ENCODE results near the gene CMIP. TPM values are rescaled to one million over a fixed set of nuclear protein-coding genes. Genes with fewer than 3 reads are reported as not detected.

CMIP gene
- polyA plus RNA-seq, 1 experiment: 2.7 TPM

DNA sequence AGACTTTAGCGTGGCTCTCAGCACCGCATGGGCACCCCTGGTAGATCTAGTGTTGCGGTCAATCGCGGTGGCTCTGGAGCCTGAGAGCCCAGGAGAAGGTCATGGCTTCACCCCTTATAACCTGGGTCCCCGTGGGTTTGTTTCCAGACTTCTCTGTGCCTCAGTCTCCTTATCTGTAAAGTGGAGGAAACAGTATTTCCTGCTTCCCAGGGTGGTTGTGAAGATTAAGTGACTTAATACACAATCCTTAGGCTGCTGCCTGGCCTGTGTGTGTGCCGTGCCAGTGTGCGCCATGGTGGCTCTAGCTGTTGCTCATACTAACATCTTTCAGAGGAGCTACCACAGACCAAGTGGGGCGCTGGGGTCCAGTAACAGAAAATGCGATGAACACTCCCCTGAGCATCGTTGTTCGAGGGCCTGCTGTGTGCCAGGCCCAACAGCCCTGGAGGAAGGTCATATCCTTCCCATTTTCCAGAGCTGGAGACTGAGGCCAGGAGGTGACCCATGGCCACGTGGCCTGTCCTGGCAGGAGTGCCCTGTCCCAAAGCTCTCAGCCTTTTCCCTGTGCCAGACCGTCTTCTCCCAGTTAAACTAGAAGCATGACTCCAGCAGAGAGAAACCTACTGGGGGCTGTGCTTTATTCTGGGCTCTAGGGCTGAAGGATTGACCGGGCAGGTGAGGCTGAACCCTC is 70.1 kb downstream of the CMIP start:
- ChIA-PET CTCF (no interaction called here), POLR2A (no interaction called here)
- Histone ChIP-seq H3K27me3 (ENCODE audit: control insufficient read depth, insufficient read depth, low read length) (no peaks in the 10 kb centered on the region), H3K27ac (ENCODE audit: low read depth, low read length) (no peak overlapping the region), H3K9me3 (ENCODE audit: control insufficient read depth, insufficient read depth, low read length) (peaks cover 10% of the 10 kb centered on the region), H3K4me3 (ENCODE audit: low read depth, low read length) (no peak overlapping the region)
- DNase-seq (ENCODE audit: low read depth, low spot score): no peak
- TF ChIP-seq, protein P1, sequence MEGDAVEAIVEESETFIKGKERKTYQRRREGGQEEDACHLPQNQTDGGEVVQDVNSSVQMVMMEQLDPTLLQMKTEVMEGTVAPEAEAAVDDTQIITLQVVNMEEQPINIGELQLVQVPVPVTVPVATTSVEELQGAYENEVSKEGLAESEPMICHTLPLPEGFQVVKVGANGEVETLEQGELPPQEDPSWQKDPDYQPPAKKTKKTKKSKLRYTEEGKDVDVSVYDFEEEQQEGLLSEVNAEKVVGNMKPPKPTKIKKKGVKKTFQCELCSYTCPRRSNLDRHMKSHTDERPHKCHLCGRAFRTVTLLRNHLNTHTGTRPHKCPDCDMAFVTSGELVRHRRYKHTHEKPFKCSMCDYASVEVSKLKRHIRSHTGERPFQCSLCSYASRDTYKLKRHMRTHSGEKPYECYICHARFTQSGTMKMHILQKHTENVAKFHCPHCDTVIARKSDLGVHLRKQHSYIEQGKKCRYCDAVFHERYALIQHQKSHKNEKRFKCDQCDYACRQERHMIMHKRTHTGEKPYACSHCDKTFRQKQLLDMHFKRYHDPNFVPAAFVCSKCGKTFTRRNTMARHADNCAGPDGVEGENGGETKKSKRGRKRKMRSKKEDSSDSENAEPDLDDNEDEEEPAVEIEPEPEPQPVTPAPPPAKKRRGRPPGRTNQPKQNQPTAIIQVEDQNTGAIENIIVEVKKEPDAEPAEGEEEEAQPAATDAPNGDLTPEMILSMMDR (IDR thresholded peaks at IDR 0.05; ENCODE audit: low read depth, low read length): no peak

DNA sequence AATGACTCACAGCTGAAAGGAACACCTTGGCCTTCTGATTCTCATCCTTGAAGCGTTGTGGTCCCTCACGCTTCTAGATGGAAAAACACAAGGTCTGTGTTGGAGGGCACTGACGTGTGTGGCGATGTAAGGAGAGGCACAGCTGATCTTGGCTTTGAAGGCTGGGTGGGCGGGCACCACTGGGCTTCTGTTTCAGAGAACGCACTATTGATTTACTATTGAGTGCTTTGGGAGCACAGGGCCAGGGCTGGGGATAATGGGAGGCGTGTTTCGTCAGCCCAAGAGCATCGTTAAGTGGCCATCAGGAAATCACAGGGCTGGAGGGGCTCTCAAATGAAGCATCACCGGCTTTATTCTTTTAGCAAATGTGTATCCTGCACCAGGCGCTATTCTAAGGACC is 70.7 kb downstream of the CMIP start:
- ChIA-PET CTCF (no interaction called here), POLR2A (no interaction called here)
- Histone ChIP-seq H3K27me3 (ENCODE audit: control insufficient read depth, insufficient read depth, low read length) (no peaks in the 10 kb centered on the region), H3K4me3 (ENCODE audit: low read depth, low read length) (no peak overlapping the region), H3K9me3 (ENCODE audit: control insufficient read depth, insufficient read depth, low read length) (peaks cover 10% of the 10 kb centered on the region), H3K27ac (ENCODE audit: low read depth, low read length) (no peak overlapping the region)
- DNase-seq (ENCODE audit: low read depth, low spot score): no peak
- TF ChIP-seq, protein P1 (IDR thresholded peaks at IDR 0.05; ENCODE audit: low read depth, low read length): no peak

DNA sequence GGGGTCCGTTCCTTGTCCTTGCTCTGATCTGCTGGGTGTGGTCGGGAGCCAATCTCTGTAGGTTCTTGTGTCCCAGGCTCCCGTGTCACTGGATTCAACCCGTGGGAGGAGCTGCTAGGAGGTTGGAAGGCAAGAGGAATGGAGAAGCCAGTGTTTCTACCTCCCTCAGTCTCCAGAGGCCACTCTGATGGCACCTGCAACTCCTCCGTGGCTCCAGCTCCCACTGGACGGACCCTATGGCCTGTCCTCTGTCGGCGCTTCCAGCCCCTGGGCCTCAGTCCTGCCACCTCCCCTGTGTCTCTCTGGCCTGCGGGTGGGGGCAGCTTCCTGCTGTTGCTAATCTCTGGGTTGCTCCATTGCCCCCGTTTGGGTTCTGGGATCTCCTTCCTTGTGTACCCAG is 71.1 kb downstream of the CMIP start:
- no peak for DNase-seq (ENCODE audit: low read depth, low spot score)
- POLR2A ChIA-PET: no interaction called here
- Histone ChIP-seq H3K27me3 (ENCODE audit: control insufficient read depth, insufficient read depth, low read length) (no peaks in the 10 kb centered on the region), H3K4me3 (ENCODE audit: low read depth, low read length) (no peak overlapping the region), H3K27ac (ENCODE audit: low read depth, low read length) (no peak overlapping the region), H3K9me3 (ENCODE audit: control insufficient read depth, insufficient read depth, low read length) (peaks cover 10% of the 10 kb centered on the region)
- TF ChIP-seq, protein P1 (IDR thresholded peaks at IDR 0.05; ENCODE audit: low read depth, low read length): no peak
- CTCF ChIA-PET: interaction anchor here (0.6 kb wide), 1 partner anchor 32 kb away, joined by 3 read pairs; no protein-coding TSS in a partner anchor

GRCh38 chr16:81516478-81517149 is 72.0 kb downstream of the CMIP start:
- no peak for DNase-seq (ENCODE audit: low read depth, low spot score)
- ChIA-PET POLR2A (interaction anchor here (0.7 kb wide), 1 partner anchor 8 kb away, joined by 7 read pairs; no protein-coding TSS in a partner anchor), CTCF (no interaction called here)
- Histone ChIP-seq H3K27ac (ENCODE audit: low read depth, low read length) (no peak overlapping the region), H3K9me3 (ENCODE audit: control insufficient read depth, insufficient read depth, low read length) (peaks cover 8% of the 10 kb centered on the region), H3K27me3 (ENCODE audit: control insufficient read depth, insufficient read depth, low read length) (no peaks in the 10 kb centered on the region), H3K4me3 (ENCODE audit: low read depth, low read length) (no peak overlapping the region)
- TF ChIP-seq, protein P1 (IDR thresholded peaks at IDR 0.05; ENCODE audit: low read depth, low read length): no peak

DNA sequence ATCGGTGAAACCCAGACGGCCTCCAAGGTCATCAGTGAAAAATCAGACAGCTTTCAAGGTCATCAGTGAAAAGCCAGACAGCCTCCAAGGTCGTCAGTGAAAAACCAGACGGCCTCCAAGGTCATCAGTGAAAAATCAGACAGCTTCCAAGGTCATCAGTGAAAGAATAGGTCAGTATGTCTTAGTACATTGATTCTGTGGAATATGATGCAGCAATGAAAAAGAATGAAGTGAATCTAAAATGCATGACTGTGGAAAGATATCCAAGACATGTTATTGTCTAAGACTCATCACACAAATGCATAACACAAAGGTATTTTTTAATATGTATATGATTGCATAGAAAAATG is 72.5 kb downstream of the CMIP start:
- H3K4me3 ChIP-seq (ENCODE audit: low read depth, low read length): no peak overlapping the region
- H3K9me3 ChIP-seq (ENCODE audit: control insufficient read depth, insufficient read depth, low read length): peaks cover 6% of the 10 kb centered on the region
- H3K27me3 ChIP-seq (ENCODE audit: control insufficient read depth, insufficient read depth, low read length): no peaks in the 10 kb centered on the region
- TF ChIP-seq, protein P1 (IDR thresholded peaks at IDR 0.05; ENCODE audit: low read depth, low read length): no peak
- no peak for DNase-seq (ENCODE audit: low read depth, low spot score)
- POLR2A ChIA-PET: interaction anchor here (0.7 kb wide), 1 partner anchor 9 kb away, joined by 7 read pairs; no protein-coding TSS in a partner anchor
- CTCF ChIA-PET: no interaction called here
- H3K27ac ChIP-seq (ENCODE audit: low read depth, low read length): no peak overlapping the region
